PC-3 (cell line): ENCODE data around the gene TREX2. TPM values are rescaled to one million over a fixed set of nuclear protein-coding genes. Genes with fewer than 3 reads are reported as not detected.

Experiments used
- ATAC-seq: fragments of 200-7000 bp; cut with Tn5 transposase; 2 replicates; pipeline ENCODE4 v1.9.1; 2020; ENCODE audit warnings: mild to moderate bottlenecking, moderate library complexity
- BruUV-seq: library from RNA; stranded (reverse); fragments of 400-500 nt; replicated peaks from 2 replicates; lab custom pipeline; 2021; lab: Mats Ljungman, UMichigan
- CTCF ChIA-PET: fragments of 300-600 bp; sonication (Branson Sonifier 250); formaldehyde crosslinking; loops from one replicate; lab custom pipeline; 2022; ENCODE audit warnings: antibody characterized with exemption; lab: Charles Lee
- POLR2A ChIA-PET: fragments of 300-600 bp; sonication (Branson Sonifier 250); formaldehyde crosslinking; loops from one replicate; lab custom pipeline; 2022; ENCODE audit warnings: antibody characterized with exemption; ENCODE audit not compliant: unreplicated experiment; lab: Charles Lee
- DNase-seq: peaks from one replicate; pipeline ENCODE4 v3.0.0-alpha.2; 2015
- H2AFZ ChIP-seq: fragments of 300-600 bp; sonication (generic); 2 replicates; pipeline ENCODE4 v1.6.0; 2016; ENCODE audit warnings: antibody characterized with exemption, low read length
- H3F3A ChIP-seq: fragments of 300-600 bp; sonication (generic); one replicate; pipeline ENCODE4 v1.6.0; 2017; ENCODE audit warnings: antibody characterized with exemption, low read length, control low read depth, mild to moderate bottlenecking; ENCODE audit not compliant: unreplicated experiment
- H3K27ac ChIP-seq: fragments of 300-600 bp; sonication (generic); 2 replicates; pipeline ENCODE4 v1.5.1; 2016; ENCODE audit warnings: mild to moderate bottlenecking, low read length
- H3K27me3 ChIP-seq: fragments of 300-600 bp; sonication (generic); 2 replicates; pipeline ENCODE4 v1.6.1; 2016; ENCODE audit warnings: low read length, mixed read lengths
- H3K36me3 ChIP-seq: fragments of 300-600 bp; sonication (generic); 2 replicates; pipeline ENCODE4 v1.6.1; 2016; ENCODE audit warnings: low read depth, mixed run types, low read length, mixed read lengths
- H3K4me1 ChIP-seq: fragments of 300-600 bp; sonication (generic); 2 replicates; pipeline ENCODE4 v1.5.1; 2016; ENCODE audit warnings: low read length; ENCODE audit not compliant: insufficient read depth
- H3K4me2 ChIP-seq: fragments of 300-600 bp; sonication (generic); 2 replicates; pipeline ENCODE4 v1.6.0; 2016; ENCODE audit warnings: low read length
- H3K4me3 ChIP-seq: fragments of 300-600 bp; sonication (generic); 2 replicates; pipeline ENCODE4 v1.5.1; 2016; ENCODE audit warnings: mild to moderate bottlenecking, low read length, mixed read lengths
- H3K79me2 ChIP-seq: fragments of 300-600 bp; sonication (generic); 2 replicates; pipeline ENCODE4 v1.6.1; 2017; ENCODE audit warnings: low read length, mixed read lengths
- H3K9ac ChIP-seq: fragments of 300-600 bp; sonication (generic); 2 replicates; pipeline ENCODE4 v1.6.0; 2016; ENCODE audit warnings: mild to moderate bottlenecking, low read length
- H3K9me2 ChIP-seq: fragments of 300-600 bp; sonication (generic); replicated peaks from 2 replicates; pipeline ENCODE4 v1.6.1; 2016; ENCODE audit warnings: mixed run types, low read length, mixed read lengths
- H3K9me3 ChIP-seq: fragments of 300-600 bp; sonication (generic); 2 replicates; pipeline ENCODE4 v1.6.1; 2016; ENCODE audit warnings: low read length, mixed read lengths
- H4K20me1 ChIP-seq: fragments of 300-600 bp; sonication (generic); 2 replicates; pipeline ENCODE4 v1.6.1; 2016; ENCODE audit warnings: low read length, mixed read lengths
- EZH2 ChIP-seq: fragments of 300-600 bp; sonication (generic); IDR thresholded peaks from one replicate; pipeline ENCODE4 v1.6.1; 2017; ENCODE audit warnings: antibody characterized with exemption, mild to moderate bottlenecking, low read length; ENCODE audit not compliant: unreplicated experiment
- EZH2phosphoT487 ChIP-seq: fragments of 300-600 bp; sonication (generic); IDR thresholded peaks from 2 replicates; pipeline ENCODE4 v1.6.1; 2018; ENCODE audit warnings: mild to moderate bottlenecking, antibody characterized with exemption, low read length, borderline replicate concordance
- intact Hi-C: fragments of 100-400 bp; cut with micrococcal nuclease; formaldehyde crosslinking; loops from 2 replicates; pipeline ENCODE4 v1.9.0; 2023
- total RNA-seq: library from RNA; depleted of rRNA; stranded (reverse); fragments of >200 nt; gene quantifications from 2 replicates; pipeline ENCODE4 v1.2.3, GENCODE V29; 2014
- TF ChIP-seq, protein P1 (sequence below): fragments of 300-600 bp; sonication (generic); conservative IDR thresholded peaks from 2 replicates; pipeline ENCODE4 v1.5.1; 2017; ENCODE audit warnings: antibody characterized with exemption, low read depth, mild to moderate bottlenecking, low read length

TREX2 gene
- total RNA-seq, 1 experiment from 2014 or later, result 1.4 TPM

DNA sequence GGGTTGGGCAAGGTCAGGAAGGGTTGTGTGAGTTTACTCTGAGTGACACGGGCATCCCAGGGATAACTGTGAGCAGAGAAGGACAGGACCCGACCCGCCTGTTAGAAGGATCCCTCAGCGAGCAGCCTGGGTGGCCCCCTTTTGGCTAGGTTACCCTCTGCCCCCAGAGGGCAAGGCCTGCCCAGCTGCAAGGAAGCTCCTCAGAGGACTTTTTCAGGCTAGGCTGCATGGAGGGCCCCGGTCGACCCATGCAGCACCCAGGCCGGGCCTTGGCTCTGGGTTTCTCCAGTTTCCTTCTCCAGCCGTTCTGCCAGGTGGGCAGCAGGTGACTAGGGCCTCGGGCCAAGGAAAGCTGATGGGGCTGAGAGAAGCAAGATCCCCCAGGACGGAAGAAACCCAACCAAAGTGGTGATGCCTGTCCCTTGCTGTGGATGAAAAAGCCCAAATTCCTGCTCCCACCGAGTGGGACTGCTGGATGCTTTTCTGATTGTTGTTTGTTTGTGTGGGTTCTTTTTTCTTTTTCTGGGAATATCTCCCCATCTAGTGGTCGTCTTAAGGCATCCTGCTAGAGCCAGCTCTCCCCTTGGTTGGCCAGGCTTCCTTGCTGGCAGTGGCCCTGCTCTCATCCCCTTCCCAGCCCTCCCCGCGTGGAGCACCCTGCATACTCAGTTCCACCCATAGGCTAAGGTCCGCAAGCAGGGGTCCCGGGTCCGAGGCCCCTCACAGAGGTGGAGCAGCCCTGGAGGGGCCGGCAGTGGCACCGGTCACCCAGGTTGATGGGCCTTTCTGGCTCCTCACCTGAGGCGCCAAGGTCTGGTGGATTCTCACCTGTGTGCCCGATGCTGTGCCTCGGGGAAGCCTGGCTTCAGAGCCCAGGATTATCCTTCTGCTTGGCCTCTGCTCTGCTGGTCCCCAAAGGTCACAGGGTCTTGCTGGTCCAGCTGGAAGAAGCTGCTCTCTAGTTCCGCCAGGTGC is 32.8 kb downstream of the TREX2 start:
- no peaks in the 10 kb centered on the region for H3F3A ChIP-seq
- H3K9me2 ChIP-seq, result no peaks in the 10 kb centered on the region
- H3K4me1 ChIP-seq, result no peaks in the 10 kb centered on the region
- no peaks in the 10 kb centered on the region for H3K36me3 ChIP-seq
- no peak overlapping the region for H2AFZ ChIP-seq
- ATAC-seq, result no peak
- ChIA-PET CTCF (no interaction called here), POLR2A (no interaction called here)
- intact Hi-C loops, result no loop called here
- no peaks in the 10 kb centered on the region for H4K20me1 ChIP-seq
- no TSS peak for BruUV-seq
- H3K9ac ChIP-seq, result no peak overlapping the region
- H3K9me3 ChIP-seq, result no peaks in the 10 kb centered on the region
- no peak for TF ChIP-seq EZH2phosphoT487
- TF ChIP-seq, protein P1, sequence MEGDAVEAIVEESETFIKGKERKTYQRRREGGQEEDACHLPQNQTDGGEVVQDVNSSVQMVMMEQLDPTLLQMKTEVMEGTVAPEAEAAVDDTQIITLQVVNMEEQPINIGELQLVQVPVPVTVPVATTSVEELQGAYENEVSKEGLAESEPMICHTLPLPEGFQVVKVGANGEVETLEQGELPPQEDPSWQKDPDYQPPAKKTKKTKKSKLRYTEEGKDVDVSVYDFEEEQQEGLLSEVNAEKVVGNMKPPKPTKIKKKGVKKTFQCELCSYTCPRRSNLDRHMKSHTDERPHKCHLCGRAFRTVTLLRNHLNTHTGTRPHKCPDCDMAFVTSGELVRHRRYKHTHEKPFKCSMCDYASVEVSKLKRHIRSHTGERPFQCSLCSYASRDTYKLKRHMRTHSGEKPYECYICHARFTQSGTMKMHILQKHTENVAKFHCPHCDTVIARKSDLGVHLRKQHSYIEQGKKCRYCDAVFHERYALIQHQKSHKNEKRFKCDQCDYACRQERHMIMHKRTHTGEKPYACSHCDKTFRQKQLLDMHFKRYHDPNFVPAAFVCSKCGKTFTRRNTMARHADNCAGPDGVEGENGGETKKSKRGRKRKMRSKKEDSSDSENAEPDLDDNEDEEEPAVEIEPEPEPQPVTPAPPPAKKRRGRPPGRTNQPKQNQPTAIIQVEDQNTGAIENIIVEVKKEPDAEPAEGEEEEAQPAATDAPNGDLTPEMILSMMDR, result 0 out of 2 replicates have a peak, but pooled peaks have one; percentile 23
- no peak overlapping the region for H3K4me3 ChIP-seq
- H3K4me2 ChIP-seq, result no peak overlapping the region
- H3K79me2 ChIP-seq, result no peaks in the 10 kb centered on the region
- DNase-seq, result no peak
- H3K27me3 ChIP-seq, result peaks cover 58% of the 10 kb centered on the region
- H3K27ac ChIP-seq, result no peak overlapping the region

DNA sequence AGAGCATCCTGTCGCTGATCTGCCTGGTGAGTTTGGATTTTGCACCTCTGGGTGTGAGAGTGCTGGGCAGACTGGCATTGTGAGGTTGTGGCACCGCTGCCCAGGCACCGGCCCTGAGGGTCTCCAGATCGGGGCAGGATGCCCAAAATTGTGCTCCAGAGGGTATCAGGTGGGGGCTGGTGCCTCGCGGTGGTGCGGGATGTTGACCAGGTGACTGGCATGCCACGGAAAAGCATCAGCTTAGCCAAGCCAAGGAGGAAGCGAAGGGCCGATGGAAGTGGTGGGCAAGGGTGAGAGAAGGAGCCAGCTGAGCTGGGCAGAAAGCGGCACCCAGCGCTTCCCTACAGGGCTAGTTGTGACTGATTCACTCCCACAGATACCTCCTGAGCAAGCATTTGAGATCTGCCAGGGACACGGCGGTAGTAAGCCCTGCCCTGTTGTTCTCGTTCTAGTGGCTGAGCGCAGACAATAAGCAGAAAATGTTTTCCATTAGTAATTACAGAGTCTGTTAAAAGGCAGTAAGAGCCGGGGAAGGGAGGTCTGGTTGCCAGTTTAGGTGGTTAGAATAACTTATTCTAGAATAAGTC is 33.8 kb downstream of the TREX2 start:
- no peak for DNase-seq
- no peaks in the 10 kb centered on the region for H3K36me3 ChIP-seq
- no peak overlapping the region for H3K27ac ChIP-seq
- no TSS peak for BruUV-seq
- CTCF ChIA-PET, result no interaction called here
- intact Hi-C loops, result no loop called here
- H3K9me2 ChIP-seq, result no peaks in the 10 kb centered on the region
- H3K79me2 ChIP-seq, result no peaks in the 10 kb centered on the region
- H3F3A ChIP-seq, result no peaks in the 10 kb centered on the region
- H3K4me3 ChIP-seq, result no peak overlapping the region
- no peak for ATAC-seq
- TF ChIP-seq EZH2 (no peak), EZH2phosphoT487 (no peak)
- TF ChIP-seq, protein P1, result no peak
- no peak overlapping the region for H3K9ac ChIP-seq
- no peaks in the 10 kb centered on the region for H3K4me1 ChIP-seq
- H3K27me3 ChIP-seq, result peaks cover 49% of the 10 kb centered on the region
- H2AFZ ChIP-seq, result no peak overlapping the region
- no peaks in the 10 kb centered on the region for H4K20me1 ChIP-seq
- no peak overlapping the region for H3K4me2 ChIP-seq
- POLR2A ChIA-PET, result no interaction called here
- no peaks in the 10 kb centered on the region for H3K9me3 ChIP-seq
